LNCaP clone FGC (cell line): ENCODE measurements around the gene PTPRH.
"Not testable (repeated sequence)": the region's sequence is repeated elsewhere in the genome, so short reads cannot be mapped to it uniquely, and the experiment has no call there.

Experiments
- DNase-seq: peaks from one replicate; pipeline ENCODE4 v3.0.0-alpha.2; 2011; ENCODE audit warnings: low read depth
- H3K4me3 ChIP-seq: 2 replicates; pipeline ENCODE4 v1.5.1; 2011; ENCODE audit warnings: mild to moderate bottlenecking, low read depth, low read length, control low read depth
- TF ChIP-seq, protein P1 (sequence below): IDR thresholded peaks from 2 replicates; pipeline ENCODE4 v1.5.1; 2012; ENCODE audit warnings: mild to moderate bottlenecking; ENCODE audit not compliant: control insufficient read depth, insufficient read depth; ENCODE audit errors: extremely low read depth

PTPRH gene

DNA sequence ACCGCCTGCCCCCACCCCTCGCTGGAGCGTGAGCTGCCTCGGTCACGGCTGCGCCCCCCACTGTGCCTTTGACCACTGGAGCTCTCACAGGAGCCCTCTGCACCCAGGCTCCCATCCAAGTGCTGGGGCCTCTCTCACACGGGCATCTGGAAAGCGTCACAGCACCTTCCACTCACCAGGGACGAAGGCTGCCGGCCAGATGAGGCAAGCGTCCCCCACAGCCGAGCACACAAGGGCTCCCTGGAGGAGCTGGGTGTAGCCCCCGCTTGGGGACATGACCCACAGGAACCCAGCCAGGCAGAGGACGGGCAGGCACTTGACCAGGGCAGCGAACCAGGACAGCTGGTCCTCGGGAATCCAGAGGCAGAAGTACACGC lies 18.7 kb upstream of the PTPRH start:
- TF ChIP-seq, protein P1, sequence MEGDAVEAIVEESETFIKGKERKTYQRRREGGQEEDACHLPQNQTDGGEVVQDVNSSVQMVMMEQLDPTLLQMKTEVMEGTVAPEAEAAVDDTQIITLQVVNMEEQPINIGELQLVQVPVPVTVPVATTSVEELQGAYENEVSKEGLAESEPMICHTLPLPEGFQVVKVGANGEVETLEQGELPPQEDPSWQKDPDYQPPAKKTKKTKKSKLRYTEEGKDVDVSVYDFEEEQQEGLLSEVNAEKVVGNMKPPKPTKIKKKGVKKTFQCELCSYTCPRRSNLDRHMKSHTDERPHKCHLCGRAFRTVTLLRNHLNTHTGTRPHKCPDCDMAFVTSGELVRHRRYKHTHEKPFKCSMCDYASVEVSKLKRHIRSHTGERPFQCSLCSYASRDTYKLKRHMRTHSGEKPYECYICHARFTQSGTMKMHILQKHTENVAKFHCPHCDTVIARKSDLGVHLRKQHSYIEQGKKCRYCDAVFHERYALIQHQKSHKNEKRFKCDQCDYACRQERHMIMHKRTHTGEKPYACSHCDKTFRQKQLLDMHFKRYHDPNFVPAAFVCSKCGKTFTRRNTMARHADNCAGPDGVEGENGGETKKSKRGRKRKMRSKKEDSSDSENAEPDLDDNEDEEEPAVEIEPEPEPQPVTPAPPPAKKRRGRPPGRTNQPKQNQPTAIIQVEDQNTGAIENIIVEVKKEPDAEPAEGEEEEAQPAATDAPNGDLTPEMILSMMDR = no peak
- H3K4me3 ChIP-seq = no peak overlapping the region
- DNase-seq = no peak

DNA sequence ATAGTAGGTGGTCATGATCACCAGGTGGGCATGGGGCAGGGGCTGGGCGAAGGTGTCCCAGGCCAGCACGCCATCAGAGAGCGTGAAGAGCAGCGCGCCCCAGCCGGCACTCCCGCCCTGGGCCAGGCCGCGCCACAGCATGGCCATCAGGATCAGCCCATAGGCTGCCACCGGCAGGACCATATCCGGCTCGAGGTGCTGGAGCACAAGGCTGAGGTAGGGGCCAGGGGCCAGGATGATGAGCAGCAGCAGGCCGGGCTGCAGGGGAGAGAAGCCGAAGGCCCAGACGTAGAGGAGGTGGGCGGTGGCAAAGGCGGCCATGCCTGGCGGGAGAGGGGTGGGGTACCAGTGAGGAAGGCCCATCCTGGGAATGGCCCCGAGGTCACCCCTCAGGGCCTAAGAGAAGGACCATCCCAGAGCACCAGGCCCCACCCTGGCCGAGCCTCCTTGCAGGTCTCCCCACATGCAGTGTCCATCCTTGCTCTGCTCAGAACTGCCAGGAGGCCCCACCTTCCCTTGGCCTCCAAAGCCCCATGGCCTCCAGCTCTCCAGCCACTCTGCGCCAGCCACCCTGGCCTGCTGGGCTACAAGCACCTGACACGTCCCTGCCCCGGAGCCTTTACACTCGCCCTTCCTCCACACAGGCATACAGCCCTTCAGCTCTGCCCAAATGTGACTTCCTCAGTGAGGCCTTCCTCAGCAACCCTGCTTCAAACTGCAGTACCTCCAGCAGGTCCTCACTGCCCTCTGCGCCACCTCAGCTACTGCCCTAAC lies 18.1 kb upstream of the PTPRH start:
- H3K4me3 ChIP-seq = no peak overlapping the region
- TF ChIP-seq, protein P1 = no peak
- no peak for DNase-seq

DNA sequence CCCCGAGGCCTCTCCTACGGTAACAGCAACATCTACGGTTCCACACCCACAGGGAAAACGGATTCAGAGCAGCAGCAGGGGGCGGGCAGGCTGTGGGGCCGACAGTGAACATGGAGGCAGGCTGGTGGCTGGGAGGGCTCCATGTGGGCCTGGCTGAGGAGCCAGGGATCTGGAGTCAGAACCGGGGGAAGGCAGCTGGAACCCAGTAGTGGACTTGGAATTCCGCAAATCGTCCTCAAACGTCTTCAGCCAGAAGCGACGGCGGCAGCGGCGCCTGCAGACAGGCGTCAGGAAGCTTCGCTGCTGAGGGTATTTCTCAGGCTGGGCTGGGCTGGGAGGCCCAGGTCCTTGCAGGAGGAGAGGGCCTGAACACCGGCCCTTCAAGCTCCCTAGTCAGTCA lies 17.5 kb upstream of the PTPRH start:
- no peak for DNase-seq
- TF ChIP-seq, protein P1 = no peak
- no peak overlapping the region for H3K4me3 ChIP-seq

DNA sequence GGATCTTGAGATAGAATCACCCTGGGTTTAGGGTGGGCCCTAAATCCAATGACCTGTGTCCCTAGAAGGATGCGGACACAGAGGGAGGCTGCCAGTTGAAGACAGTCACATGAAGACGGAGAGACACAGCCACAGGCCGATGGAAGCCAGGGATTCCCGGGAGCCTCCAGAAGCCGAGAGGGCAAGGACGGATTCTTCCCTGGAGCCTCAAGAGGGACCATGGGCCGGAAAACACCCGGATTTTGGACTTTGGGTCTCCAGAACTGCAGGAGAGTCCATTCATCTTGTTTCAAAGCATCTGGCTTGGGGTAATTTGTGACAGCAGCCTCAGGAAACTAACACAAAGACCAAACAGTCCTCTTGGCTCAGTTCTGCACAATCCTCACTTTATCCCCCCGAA lies 17.0 kb upstream of the PTPRH start:
- no peak for DNase-seq
- TF ChIP-seq, protein P1 = no peak
- no peak overlapping the region for H3K4me3 ChIP-seq

DNA sequence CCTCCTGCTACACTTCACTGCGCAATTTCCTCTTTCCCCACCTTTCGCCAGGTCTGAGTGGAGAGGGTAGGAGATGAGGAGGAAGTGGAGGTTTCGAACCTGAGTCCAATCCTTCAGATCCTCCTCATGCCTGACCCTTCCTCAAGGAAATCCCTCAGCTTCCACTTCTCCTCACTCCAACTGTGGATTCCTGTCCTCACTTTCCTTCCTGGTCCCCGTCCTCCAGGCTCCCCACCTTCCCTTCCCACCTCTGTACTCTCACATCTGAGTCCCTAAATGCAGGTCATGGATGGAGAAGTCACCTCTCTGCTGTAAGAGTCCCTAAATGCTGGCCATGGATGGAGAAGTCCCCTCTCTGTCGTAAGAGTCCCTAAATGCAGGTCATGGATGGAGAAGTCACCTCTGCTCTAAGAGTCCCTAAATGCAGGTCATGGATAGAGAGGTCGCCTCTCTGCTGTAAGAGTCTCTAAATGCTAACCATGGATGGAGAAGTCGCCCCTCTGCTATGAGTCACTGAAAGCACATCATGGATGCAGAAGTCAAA lies 16.2 kb upstream of the PTPRH start:
- TF ChIP-seq, protein P1 = no peak
- DNase-seq = no peak
- no peak overlapping the region for H3K4me3 ChIP-seq

DNA sequence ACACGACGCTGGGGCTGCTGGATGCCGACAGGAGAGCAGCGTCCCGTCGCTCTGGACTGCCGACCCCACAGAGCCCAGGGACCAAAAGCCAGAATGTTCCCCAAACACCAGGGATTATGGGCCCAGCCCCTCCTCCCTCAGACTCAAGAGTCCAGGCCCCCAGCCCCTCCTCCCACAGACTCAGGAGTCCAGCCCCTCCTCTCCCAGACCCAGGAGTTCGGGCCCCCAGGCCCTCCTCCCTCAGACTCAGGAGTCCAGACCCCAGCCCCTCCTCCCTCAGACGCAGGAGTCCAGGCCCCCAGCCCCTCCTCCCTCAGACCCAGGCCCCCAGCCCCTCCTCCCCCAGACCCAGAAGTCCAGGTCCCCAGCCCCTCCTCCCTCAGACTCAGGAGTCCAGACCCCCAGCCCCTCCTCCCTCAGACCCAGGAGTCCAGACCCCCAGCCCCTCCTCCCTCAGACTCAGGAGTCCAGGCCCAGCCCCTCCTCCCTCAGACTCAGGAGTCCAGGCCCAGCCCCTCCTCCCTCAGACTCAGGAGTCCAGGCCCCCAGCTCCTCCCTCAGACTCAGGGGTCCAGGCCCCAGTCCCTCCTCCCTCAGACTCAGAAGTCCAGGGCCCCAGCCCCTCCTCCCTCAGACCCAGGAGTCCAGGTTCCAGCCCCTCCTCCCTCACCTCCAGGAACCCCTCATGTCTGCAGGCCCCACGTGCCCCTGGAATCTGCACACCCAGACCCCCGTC lies 15.5 kb upstream of the PTPRH start:
- DNase-seq, H3K4me3 ChIP-seq: not testable (repeated sequence)

DNA sequence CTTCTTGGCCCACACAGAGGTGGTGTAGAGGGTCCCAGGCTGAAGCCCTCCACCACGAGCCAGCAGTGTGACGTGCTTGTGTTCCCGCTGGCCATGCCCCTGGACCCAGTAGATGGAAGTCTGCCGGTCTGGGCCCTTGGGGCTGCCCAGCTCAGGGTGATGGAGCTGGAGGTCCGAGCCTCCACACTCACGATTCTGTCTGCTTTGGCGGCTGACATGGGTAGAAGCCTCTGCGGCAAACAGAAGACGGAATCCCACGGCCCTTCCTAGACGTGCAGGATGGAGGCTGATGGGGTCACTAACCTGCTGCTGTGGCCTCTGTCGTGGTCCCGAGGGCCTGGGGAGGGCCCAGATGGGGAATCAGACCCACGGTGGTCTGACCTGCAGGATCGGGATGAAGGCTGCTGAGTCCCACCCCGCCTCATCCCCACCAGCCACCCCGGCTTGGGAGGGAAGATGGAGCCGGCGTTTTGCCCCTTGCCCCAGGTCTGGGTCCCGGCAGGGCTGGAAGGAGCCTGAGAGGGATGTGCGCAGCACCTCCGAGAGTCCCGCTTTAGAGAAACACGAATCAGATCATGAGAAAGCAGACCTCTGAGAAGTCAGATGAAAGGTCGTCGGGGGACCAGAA lies 14.9 kb upstream of the PTPRH start:
- no peak overlapping the region for H3K4me3 ChIP-seq
- TF ChIP-seq, protein P1 = no peak
- no peak for DNase-seq
